ENCODE data around the gene MAGOH.

MAGOH gene

DNA sequence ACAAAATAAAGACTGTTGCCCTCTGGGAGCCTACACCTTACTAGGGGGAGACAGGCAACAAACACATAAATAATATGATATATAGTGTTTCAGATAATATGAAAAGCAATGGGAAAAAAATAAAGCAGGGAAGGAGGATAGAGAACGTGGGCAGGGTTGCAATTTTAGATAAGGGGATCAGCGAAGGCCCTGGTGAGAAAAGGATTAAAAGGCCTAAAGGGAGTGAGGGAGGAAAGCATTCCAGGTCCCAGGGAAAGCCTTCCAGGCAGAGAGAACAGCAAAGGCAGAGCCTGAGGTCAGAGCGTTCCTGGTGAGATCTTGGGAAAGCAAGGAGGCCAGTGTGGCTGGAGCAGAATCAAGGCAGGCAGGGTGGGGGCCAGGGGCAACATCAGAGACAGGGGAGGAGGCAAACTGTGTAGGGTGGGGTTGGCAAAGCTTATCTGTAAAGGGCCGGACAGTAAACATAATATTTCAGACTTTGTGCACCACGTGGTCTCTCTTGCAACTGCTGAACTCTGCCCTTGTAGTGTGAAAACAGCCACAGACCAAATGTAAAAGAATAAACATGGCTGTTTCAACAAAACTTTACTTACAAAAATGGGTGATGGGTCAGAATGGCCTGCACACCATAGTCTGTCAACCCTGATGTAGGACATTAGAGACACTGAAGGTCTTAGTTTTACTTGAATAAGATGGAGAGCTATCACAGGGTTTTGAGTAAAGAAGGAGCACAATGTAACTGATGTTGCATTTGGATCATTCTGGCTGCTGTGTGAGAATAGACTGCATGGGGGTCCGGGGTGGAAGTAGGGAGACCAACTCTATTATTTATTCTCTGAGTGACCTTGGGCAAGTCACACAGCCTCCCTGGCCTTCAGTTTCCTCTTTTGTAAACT lies 55.0 kb downstream of the MAGOH start:
- DNase-seq: no peak

DNA sequence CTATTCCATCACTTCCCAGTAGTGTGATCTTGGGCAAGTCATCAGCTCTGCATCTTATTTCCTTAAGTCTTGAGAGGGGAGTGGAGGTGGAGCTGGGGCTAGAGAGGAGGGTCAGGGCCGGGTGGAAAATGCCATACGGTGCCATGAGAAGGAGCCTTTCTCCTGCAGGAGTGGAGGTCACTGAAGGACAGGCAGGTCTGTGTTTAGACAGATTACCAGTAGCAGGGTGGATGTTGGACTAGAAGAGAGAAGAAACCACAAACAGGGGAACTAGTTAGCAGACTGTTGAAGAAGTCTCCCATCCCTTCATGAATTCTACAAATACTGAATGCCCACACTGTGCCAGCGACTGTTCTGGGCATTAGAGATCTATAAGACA lies 55.6 kb downstream of the MAGOH start:
- DNase-seq: no peak

DNA sequence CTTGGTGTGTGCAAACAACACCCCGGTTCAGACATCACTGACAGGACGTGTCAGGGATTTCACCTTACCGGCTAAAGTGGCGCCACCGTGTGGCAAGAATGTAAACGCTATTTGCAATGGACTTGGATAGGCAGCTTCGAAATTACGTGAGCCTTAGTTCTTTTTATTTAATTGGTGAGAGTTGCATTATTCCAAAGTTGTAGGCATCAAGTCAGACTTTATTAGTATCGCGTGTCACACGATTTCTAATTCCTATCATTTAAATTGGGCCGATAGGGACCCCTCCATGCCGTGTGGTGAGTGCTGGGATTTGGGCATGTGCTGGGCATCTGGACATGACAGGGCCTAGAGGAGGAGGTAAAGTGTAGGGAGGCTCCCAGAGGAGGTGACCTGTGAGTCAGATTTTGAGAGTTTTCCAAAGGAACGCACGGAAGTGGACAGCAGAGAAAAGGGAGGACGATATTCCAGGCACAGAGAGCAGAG lies 56.2 kb downstream of the MAGOH start:
- peak; percentile 47 to 74 (median 58) for DNase-seq

DNA sequence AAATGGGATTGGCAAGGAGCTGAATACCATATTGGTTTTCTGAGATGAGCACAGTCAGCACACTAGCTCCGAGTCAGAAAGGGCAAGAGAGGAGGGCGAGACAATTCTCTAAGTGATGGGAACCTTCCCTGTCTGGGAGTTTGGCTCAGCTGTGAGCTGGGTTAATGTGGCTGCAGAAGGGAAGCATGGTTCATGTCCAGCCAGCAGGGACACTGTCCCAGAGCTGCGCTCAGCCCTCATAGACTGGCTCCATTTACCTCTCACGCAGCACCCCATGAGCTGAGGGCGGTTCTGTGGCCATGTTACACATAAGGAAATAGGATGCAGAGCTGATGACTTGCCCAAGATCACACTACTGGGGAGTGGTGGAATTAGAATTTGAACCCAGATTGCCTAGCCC lies 57.4 kb downstream of the MAGOH start:
- DNase-seq: no peak

DNA sequence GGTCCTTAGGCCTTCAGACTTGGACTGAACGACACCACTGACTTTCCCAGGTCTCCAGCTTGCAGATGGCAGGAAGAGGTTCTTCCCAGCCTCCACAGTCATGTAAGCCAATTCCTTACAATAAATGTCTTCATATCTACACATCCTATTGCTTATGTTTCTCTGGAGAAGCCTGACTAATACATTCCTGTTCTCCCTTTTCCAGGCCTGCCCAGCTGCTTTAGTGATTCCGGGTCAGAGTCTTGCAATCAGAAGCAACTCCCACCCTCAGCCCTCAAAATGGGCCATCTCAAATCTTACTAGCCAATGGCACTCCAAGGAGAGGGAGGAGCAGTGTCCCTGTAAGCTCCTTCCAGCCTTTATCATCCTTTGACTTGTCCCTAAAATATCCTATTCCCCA lies 58.1 kb downstream of the MAGOH start:
- no peak for DNase-seq
